Ishikawa (cell line): ENCODE measurements around the gene ATAD3C.

Source experiments
- EP300 ChIP-seq: IDR thresholded peaks from 2 replicates; pipeline ENCODE4 v1.6.1; 2012; ENCODE audit warnings: borderline replicate concordance
- FOXM1 ChIP-seq: IDR thresholded peaks from 2 replicates; pipeline ENCODE4 v1.6.1; 2012; ENCODE audit warnings: low read depth, borderline replicate concordance
- REST ChIP-seq: IDR thresholded peaks from 2 replicates; pipeline ENCODE4 v1.6.1; 2012; ENCODE audit warnings: low read depth, mild to moderate bottlenecking
- TAF1 ChIP-seq: IDR thresholded peaks from 2 replicates; pipeline ENCODE4 v1.6.1; 2012; ENCODE audit warnings: low read depth, mild to moderate bottlenecking
- USF1 ChIP-seq: IDR thresholded peaks from 2 replicates; pipeline ENCODE4 v1.6.1; 2012
- YY1 ChIP-seq: IDR thresholded peaks from 2 replicates; pipeline ENCODE4 v1.6.1; 2012; ENCODE audit warnings: low read depth

GRCh38 chr1:1437033-1437903, 12.2 kb upstream of the ATAD3C start:
- TF ChIP-seq YY1 (no peak), TAF1 (no peak), FOXM1 (no peak), REST (no peak), USF1 (no peak), EP300 (no peak)
